GM21515 (cell line): Measurements from ENCODE around the gene KISS1.

Source experiments
- ATAC-seq: cut with Tn5 transposase; IDR thresholded peaks from one replicate; pipeline ENCODE4 v1.9.1; 2021; ENCODE audit not compliant: unreplicated experiment

Gene KISS1

DNA sequence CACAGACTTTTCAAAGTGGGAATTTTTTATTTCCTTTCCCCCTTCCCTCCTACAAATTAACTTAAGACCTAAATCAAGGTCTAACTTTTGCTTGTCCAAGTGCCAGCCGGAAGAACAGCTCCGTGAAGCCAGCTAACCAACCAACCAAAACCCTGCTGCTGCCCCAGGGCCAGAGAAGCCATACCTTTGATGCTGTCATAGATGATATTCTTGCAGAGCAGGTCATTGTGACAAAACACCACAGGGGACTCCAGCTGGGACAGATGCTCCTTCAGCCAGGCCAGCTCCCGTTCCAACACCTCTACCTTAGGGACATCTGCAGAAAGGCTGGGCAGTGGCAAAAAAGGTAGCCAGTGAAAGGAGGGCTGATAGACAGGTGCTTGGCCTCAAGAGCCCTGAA lies 55.2 kb downstream of the KISS1 start:
- ATAC-seq, result no peak
